HCT116 (cell line): ENCODE results near the gene OARD1. TPM values are rescaled to one million over a fixed set of nuclear protein-coding genes. Genes with fewer than 3 reads are reported as not detected.

Experiments
- ATAC-seq: fragments of 200-7000 bp; cut with Tn5 transposase; 2 replicates; pipeline ENCODE4 v1.9.1; 2020; ENCODE audit warnings: mild to moderate bottlenecking, moderate library complexity
- BruUV-seq: library from RNA; stranded (reverse); fragments of 400-500 nt; replicated peaks from 2 replicates; lab custom pipeline; 2021; lab: Mats Ljungman, UMichigan
- CTCF ChIA-PET: fragments of 300-600 bp; sonication (Branson Sonifier 250); formaldehyde crosslinking; loops from one replicate; lab custom pipeline; 2021; ENCODE audit warnings: antibody characterized with exemption; lab: Charles Lee
- POLR2A ChIA-PET: fragments of 300-600, 350-600 bp; sonication (Branson Sonifier 250); formaldehyde crosslinking; loops from one replicate; lab custom pipeline; 2021; ENCODE audit warnings: antibody characterized with exemption; lab: Charles Lee
- RAD21 ChIA-PET, 2 experiments: fragments of 300-600 bp; sonication (Branson Sonifier 250); formaldehyde crosslinking; loops; one replicate each; lab custom pipeline; 2023; ENCODE audit warnings: low total read pairs in 2 of 2; ENCODE audit not compliant: uncharacterized antibody in 2 of 2, unreplicated experiment in 2 of 2, low non-redundant PET in 1 of 2; lab: Charles Lee
- DNase-seq: peaks from one replicate; pipeline ENCODE4 v3.0.0-alpha.2; 2010; ENCODE audit warnings: low read depth, low spot score
- H2AFZ ChIP-seq: fragments of 200-600 bp; shearing (Covaris generic), sonication (generic); 2 replicates; pipeline ENCODE4 v1.6.1; 2017; ENCODE audit warnings: low read depth, mixed run types, mixed read lengths, antibody characterized with exemption, low read length; ENCODE audit not compliant: poor library complexity, severe bottlenecking
- H3K27ac ChIP-seq: 2 replicates; pipeline ENCODE4 v1.5.1; 2012; ENCODE audit warnings: low read depth, low read length
- H3K27me3 ChIP-seq: fragments of 200-600 bp; sonication (generic); 2 replicates; pipeline ENCODE4 v1.6.1; 2016; ENCODE audit warnings: mixed run types, low read length, mixed read lengths; ENCODE audit not compliant: insufficient read depth
- H3K36me3 ChIP-seq, 2 experiments: fragments of 200-500 bp in 1 of 2; fragments of 200-600 bp in 1 of 2; sonication (Bioruptor generic) in 1 of 2; sonication (generic) in 1 of 2; 2 replicates each; pipeline versions ENCODE4 v1.5.1 to v1.6.1; 2014 to 2016; ENCODE audit warnings: low read length in 2 of 2, inconsistent platforms in 1 of 2, mixed read lengths in 1 of 2, mixed run types in 1 of 2; ENCODE audit not compliant: insufficient read depth in 2 of 2, control insufficient read depth in 1 of 2
- H3K4me1 ChIP-seq, 2 experiments: fragments of 200-600 bp in 1 of 2; sonication (generic) in 1 of 2; 2 replicates each; pipeline versions ENCODE4 v1.5.1 to v1.6.1; 2012 to 2017; ENCODE audit warnings: low read length in 2 of 2, inconsistent platforms in 1 of 2, mild to moderate bottlenecking in 1 of 2, mixed read lengths in 1 of 2, mixed run types in 1 of 2, moderate library complexity in 1 of 2; ENCODE audit not compliant: insufficient read depth in 2 of 2, control insufficient read depth in 1 of 2
- H3K4me2 ChIP-seq: fragments of 200-600 bp; sonication (generic); 2 replicates; pipeline ENCODE4 v1.6.1; 2017; ENCODE audit warnings: mixed run types, low read length, mixed read lengths
- H3K4me3 ChIP-seq, 2 experiments: fragments of 200-600 bp in 1 of 2; sonication (generic) in 1 of 2; replicated peaks in 1 of 2; 2 replicates each; pipeline ENCODE4 v1.5.1; 2011 to 2016; ENCODE audit warnings: low read length in 2 of 2, control low read depth in 1 of 2, low read depth in 1 of 2, mild to moderate bottlenecking in 1 of 2, mixed read lengths in 1 of 2, mixed run types in 1 of 2
- H3K79me2 ChIP-seq: fragments of 200-600 bp; sonication (generic); 2 replicates; pipeline ENCODE4 v1.6.1; 2017; ENCODE audit warnings: mild to moderate bottlenecking, mixed run types, low read length, moderate library complexity, mixed read lengths; ENCODE audit not compliant: insufficient read depth
- H3K9ac ChIP-seq: fragments of 200-600 bp; sonication (generic); 2 replicates; pipeline ENCODE4 v1.6.1; 2016; ENCODE audit warnings: low read length, mixed read lengths
- H3K9me2 ChIP-seq: fragments of 200-600 bp; sonication (generic), shearing (Covaris generic); 2 replicates; pipeline ENCODE4 v1.6.1; 2017; ENCODE audit warnings: mixed run types, mild to moderate bottlenecking, moderate library complexity; ENCODE audit not compliant: insufficient read depth
- H3K9me3 ChIP-seq, 2 experiments: fragments of 200-500 bp in 1 of 2; fragments of 200-600 bp in 1 of 2; sonication (Bioruptor generic) in 1 of 2; sonication (generic) in 1 of 2; 2 replicates each; pipeline ENCODE4 v1.6.1; 2014 to 2017; ENCODE audit warnings: low read length in 2 of 2, mixed read lengths in 2 of 2, inconsistent platforms in 1 of 2, low read depth in 1 of 2, mild to moderate bottlenecking in 1 of 2, mixed run types in 1 of 2, moderate library complexity in 1 of 2; ENCODE audit not compliant: control insufficient read depth in 1 of 2, insufficient read depth in 1 of 2
- H4K20me1 ChIP-seq: fragments of 200-600 bp; sonication (generic), shearing (Covaris generic); 2 replicates; pipeline ENCODE4 v1.6.1; 2017; ENCODE audit warnings: mixed run types, mild to moderate bottlenecking, moderate library complexity; ENCODE audit not compliant: insufficient read depth
- CBX3 ChIP-seq: IDR thresholded peaks from 2 replicates; pipeline ENCODE4 v1.6.1; 2012; ENCODE audit warnings: low read depth
- CEBPB ChIP-seq: IDR thresholded peaks from 2 replicates; pipeline ENCODE4 v1.6.1; 2012; ENCODE audit warnings: low read depth
- ELF1 ChIP-seq: IDR thresholded peaks from 2 replicates; pipeline ENCODE4 v1.6.1; 2012; ENCODE audit warnings: low read depth, borderline replicate concordance
- EZH2phosphoT487 ChIP-seq: fragments of 200-600 bp; IDR thresholded peaks from 2 replicates; pipeline ENCODE4 v1.6.1; 2018; ENCODE audit warnings: antibody characterized with exemption, borderline replicate concordance
- POLR2A ChIP-seq: IDR thresholded peaks from 2 replicates; pipeline ENCODE4 v1.7.0; 2011; ENCODE audit warnings: borderline replicate concordance; ENCODE audit not compliant: insufficient read depth, insufficient read length; ENCODE audit errors: extremely low read depth
- POLR2AphosphoS5 ChIP-seq: IDR thresholded peaks from 2 replicates; pipeline ENCODE4 v1.6.1; 2011; ENCODE audit warnings: mild to moderate bottlenecking, low read depth, low read length, moderate library complexity
- SIN3A ChIP-seq: IDR thresholded peaks from 2 replicates; pipeline ENCODE4 v1.6.1; 2012; ENCODE audit warnings: low read depth
- SP1 ChIP-seq: IDR thresholded peaks from 2 replicates; pipeline ENCODE4 v1.6.1; 2012; ENCODE audit warnings: low read depth
- TCF7L2 ChIP-seq: IDR thresholded peaks from 2 replicates; pipeline ENCODE4 v1.7.0; 2011; ENCODE audit warnings: borderline replicate concordance, inconsistent platforms; ENCODE audit not compliant: insufficient read depth, insufficient read length; ENCODE audit errors: extremely low read depth
- ZNF274 ChIP-seq: fragments of 200-500 bp; sonication (Bioruptor generic); IDR thresholded peaks from 2 replicates; pipeline ENCODE4 v1.6.1; 2014; ENCODE audit warnings: mild to moderate bottlenecking, low read depth, low read length, inconsistent platforms
- intact Hi-C: fragments of 100-400 bp; cut with micrococcal nuclease; formaldehyde crosslinking; loops from 2 replicates; pipeline ENCODE4 v1.10.0; 2022
- total RNA-seq: library from RNA; stranded (reverse); gene quantifications from one replicate; pipeline ENCODE4 v1.2.1, GENCODE V29; 2021; ENCODE audit not compliant: unreplicated experiment
- TF ChIP-seq, protein P1 (sequence below), 3 experiments: fragments of 200-600 bp in 1 of 3; sonication (generic) in 1 of 3; IDR thresholded peaks in 2 of 3; conservative IDR thresholded peaks in 1 of 3; 2 replicates each; pipeline ENCODE4 v1.5.1; 2012 to 2017; ENCODE audit warnings: low read depth in 2 of 3, low read length in 2 of 3, antibody characterized with exemption in 1 of 3, borderline replicate concordance in 1 of 3, control low read depth in 1 of 3, mild to moderate bottlenecking in 1 of 3, mixed read lengths in 1 of 3, mixed run types in 1 of 3, moderate library complexity in 1 of 3; ENCODE audit not compliant: insufficient read depth in 1 of 3
- TF ChIP-seq, protein P2 (sequence below): IDR thresholded peaks from 2 replicates; pipeline ENCODE4 v1.6.1; 2012; ENCODE audit warnings: low read depth
- TF ChIP-seq, protein P3 (sequence below): IDR thresholded peaks from 2 replicates; pipeline ENCODE4 v1.6.1; 2012

The OARD1 gene
- total RNA-seq, 1 experiment from 2014 or later, result 28.7 TPM

DNA sequence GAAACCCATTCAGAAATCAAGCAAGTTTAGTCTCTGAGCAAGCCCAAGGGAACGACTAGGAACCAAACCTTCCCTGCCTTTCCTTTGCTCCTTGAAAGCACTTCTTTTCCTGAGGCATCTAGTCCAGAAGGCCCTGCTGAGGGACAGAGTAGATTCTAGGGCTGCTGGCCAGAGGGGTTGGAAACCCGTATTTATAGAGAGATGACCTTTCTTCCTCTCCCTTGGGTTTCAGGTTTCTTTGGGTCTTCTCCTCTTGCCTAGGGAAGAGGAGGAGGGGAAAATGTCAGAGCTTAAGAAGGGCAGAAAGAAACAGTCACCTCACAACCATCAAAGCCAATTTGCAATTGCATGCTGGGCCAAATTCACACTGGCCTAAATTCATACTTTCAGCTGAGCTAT is 13.4 kb downstream of the OARD1 start:
- DNase-seq (no peak), ATAC-seq (no peak)
- Histone ChIP-seq H3K9ac (no peak overlapping the region), H4K20me1 (no peaks in the 10 kb centered on the region), H3K9me2 (no peaks in the 10 kb centered on the region), H3K4me3 (no peak overlapping the region), H2AFZ (no peak overlapping the region), H3K9me3 (no peaks in the 10 kb centered on the region), H3K4me1 (peaks cover 0 to 17% of the 10 kb centered on the region in 2 experiments; a peak in 1 of 4 replicates), H3K27ac (no peak overlapping the region), H3K4me2 (no peak overlapping the region), H3K36me3 (no peaks in the 10 kb centered on the region), H3K79me2 (no peaks in the 10 kb centered on the region), H3K27me3 (no peaks in the 10 kb centered on the region)
- ChIA-PET CTCF (interaction anchor here (0.7 kb wide), 1 partner anchor 20 kb away, joined by 3 read pairs; the partner anchor contains the start of gene UNC5CL), RAD21 (no interaction called here), POLR2A (no interaction called here)
- no peak for TF ChIP-seq SP1
- no peak for TF ChIP-seq TCF7L2
- no peak for TF ChIP-seq CEBPB
- TF ChIP-seq, protein P1, sequence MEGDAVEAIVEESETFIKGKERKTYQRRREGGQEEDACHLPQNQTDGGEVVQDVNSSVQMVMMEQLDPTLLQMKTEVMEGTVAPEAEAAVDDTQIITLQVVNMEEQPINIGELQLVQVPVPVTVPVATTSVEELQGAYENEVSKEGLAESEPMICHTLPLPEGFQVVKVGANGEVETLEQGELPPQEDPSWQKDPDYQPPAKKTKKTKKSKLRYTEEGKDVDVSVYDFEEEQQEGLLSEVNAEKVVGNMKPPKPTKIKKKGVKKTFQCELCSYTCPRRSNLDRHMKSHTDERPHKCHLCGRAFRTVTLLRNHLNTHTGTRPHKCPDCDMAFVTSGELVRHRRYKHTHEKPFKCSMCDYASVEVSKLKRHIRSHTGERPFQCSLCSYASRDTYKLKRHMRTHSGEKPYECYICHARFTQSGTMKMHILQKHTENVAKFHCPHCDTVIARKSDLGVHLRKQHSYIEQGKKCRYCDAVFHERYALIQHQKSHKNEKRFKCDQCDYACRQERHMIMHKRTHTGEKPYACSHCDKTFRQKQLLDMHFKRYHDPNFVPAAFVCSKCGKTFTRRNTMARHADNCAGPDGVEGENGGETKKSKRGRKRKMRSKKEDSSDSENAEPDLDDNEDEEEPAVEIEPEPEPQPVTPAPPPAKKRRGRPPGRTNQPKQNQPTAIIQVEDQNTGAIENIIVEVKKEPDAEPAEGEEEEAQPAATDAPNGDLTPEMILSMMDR (IDR thresholded peaks at IDR 0.05 in 2 of 3, conservative IDR thresholded peaks at IDR 0.05 in 1 of 3; ENCODE audit: borderline replicate concordance in 1 of 3, insufficient read depth in 1 of 3, low read depth in 2 of 3, low read length in 2 of 3), result no peak
- no peak for TF ChIP-seq SIN3A
- TF ChIP-seq, protein P2, sequence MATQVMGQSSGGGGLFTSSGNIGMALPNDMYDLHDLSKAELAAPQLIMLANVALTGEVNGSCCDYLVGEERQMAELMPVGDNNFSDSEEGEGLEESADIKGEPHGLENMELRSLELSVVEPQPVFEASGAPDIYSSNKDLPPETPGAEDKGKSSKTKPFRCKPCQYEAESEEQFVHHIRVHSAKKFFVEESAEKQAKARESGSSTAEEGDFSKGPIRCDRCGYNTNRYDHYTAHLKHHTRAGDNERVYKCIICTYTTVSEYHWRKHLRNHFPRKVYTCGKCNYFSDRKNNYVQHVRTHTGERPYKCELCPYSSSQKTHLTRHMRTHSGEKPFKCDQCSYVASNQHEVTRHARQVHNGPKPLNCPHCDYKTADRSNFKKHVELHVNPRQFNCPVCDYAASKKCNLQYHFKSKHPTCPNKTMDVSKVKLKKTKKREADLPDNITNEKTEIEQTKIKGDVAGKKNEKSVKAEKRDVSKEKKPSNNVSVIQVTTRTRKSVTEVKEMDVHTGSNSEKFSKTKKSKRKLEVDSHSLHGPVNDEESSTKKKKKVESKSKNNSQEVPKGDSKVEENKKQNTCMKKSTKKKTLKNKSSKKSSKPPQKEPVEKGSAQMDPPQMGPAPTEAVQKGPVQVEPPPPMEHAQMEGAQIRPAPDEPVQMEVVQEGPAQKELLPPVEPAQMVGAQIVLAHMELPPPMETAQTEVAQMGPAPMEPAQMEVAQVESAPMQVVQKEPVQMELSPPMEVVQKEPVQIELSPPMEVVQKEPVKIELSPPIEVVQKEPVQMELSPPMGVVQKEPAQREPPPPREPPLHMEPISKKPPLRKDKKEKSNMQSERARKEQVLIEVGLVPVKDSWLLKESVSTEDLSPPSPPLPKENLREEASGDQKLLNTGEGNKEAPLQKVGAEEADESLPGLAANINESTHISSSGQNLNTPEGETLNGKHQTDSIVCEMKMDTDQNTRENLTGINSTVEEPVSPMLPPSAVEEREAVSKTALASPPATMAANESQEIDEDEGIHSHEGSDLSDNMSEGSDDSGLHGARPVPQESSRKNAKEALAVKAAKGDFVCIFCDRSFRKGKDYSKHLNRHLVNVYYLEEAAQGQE, result no peak
- TF ChIP-seq ZNF274, result no peak
- TF ChIP-seq POLR2A, result no peak
- TF ChIP-seq EZH2phosphoT487, result no peak
- no peak for TF ChIP-seq ELF1
- no peak for TF ChIP-seq POLR2AphosphoS5
- TF ChIP-seq, protein P3, sequence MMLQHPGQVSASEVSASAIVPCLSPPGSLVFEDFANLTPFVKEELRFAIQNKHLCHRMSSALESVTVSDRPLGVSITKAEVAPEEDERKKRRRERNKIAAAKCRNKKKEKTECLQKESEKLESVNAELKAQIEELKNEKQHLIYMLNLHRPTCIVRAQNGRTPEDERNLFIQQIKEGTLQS, result no peak
- TF ChIP-seq CBX3, result no peak
- no TSS peak for BruUV-seq
- intact Hi-C loops, result no loop called here
